GM21515 (cell line): ENCODE measurements around the gene PAX2.

Experiments used
- ATAC-seq: cut with Tn5 transposase; IDR thresholded peaks from one replicate; pipeline ENCODE4 v1.9.1; 2021; ENCODE audit not compliant: unreplicated experiment

The PAX2 gene

GRCh38 chr10:100750291-100751210, 5.2 kb downstream of the PAX2 start:
- ATAC-seq, result no peak

GRCh38 chr10:100751211-100751933, 6.0 kb downstream of the PAX2 start:
- no peak for ATAC-seq

GRCh38 chr10:100755821-100756220, 10.4 kb downstream of the PAX2 start:
- no peak for ATAC-seq

DNA sequence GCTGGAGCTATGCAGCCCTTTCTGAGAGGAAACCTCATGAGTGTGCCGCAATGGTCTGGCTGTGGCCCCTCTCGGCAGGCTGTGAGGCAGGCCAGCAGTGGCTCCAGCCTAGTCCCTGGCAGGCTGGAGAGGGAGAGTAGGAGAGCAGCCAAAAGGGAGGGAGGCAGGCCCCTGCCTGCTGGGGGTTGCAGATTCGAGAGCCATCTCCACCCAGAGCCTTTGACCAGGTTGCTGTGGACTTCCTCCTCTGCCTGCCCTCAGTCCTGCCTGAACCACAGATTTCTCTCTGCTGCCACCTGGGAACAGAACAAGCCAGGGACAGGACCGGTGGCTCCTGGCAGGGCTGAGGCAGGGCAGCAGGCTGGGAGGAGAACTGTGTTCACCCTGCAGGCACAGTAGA, 13.9 kb downstream of the PAX2 start:
- ATAC-seq, result no peak

DNA sequence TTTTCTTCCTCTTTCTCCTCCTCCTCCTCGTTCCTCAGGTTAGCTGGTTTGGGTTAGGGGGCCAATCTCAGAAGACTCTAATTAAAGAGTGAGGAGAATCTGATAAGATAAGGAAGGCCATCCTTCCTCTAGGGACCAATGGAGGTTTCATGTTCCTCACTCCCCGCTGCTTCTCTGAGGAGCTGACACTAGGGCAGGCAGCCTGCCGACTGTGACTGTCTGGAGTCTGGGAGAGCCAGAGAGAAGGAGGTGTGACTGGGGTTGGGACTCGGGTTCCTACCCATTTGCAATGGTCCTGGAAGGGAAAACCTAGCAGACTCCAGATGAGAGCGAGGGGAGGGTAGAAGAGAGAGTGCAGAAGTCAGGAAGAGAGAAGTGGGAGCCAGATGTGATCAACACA, 15.3 kb downstream of the PAX2 start:
- ATAC-seq, result no peak

DNA sequence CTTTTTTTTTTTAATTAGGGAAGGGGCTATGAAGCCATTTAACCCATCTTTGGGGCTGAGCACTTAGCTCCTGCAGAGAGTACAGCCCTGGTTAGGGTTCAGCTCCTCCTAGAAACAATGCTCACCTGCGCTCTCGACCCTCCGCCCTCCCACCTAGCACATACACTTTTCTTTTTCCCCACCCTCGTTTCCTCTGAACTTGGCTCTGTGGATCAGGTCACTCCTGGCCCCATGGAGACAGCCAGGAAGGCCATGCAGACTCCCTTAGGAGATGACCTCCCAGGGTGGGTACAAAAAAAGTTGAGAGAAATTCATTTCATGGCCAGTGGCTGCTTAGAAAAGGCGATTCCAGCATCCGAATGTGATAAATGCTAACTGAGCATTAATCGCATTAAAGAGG, 15.8 kb downstream of the PAX2 start:
- ATAC-seq, result no peak

GRCh38 chr10:100763043-100763747, 17.8 kb downstream of the PAX2 start:
- no peak for ATAC-seq

GRCh38 chr10:100766693-100767421, 21.5 kb downstream of the PAX2 start:
- no peak for ATAC-seq

GRCh38 chr10:100767422-100767775, 22.0 kb downstream of the PAX2 start:
- ATAC-seq, result no peak

GRCh38 chr10:100769481-100769880, 24.1 kb downstream of the PAX2 start:
- ATAC-seq, result no peak

DNA sequence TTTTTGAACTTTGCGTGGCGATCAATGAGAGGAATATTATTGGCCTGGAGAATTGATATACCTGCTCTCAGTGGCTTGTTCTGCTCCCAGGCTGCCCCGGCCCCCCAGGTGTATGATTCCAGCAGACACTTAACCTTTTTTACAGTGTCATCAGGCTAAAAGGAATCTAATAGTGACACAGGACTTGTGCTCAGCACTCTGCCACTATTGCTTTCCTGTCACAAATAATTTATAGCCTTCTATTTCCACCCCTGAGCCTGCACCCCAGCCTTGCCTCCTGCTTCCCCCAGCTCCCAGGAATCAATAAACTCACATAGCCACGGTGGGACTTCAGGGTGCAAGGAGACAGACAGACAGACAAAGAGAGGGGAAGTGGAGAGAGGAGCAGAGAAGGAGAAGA, 28.3 kb downstream of the PAX2 start:
- no peak for ATAC-seq

GRCh38 chr10:100774223-100774622, 28.8 kb downstream of the PAX2 start:
- ATAC-seq, result no peak

DNA sequence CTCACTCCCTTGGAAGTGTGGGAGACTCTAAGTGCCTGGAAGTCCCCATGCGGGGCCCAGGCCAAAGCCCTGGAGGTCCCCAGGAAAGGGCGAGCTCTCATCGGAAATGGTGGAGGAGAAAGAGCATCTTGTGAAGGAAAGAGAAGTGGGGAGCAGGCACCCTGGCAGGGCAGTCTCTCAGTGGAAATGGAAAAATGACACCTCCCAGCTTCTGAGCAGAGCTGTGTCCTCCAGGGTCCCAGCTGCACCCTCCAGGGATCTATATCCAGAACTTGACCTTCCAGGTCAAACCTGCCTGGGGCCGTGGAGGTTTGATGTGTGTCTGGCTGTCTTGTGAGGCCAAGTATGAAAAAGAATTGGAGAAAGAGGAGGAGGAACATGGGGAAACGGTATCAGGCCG, 29.5 kb downstream of the PAX2 start:
- no peak for ATAC-seq

DNA sequence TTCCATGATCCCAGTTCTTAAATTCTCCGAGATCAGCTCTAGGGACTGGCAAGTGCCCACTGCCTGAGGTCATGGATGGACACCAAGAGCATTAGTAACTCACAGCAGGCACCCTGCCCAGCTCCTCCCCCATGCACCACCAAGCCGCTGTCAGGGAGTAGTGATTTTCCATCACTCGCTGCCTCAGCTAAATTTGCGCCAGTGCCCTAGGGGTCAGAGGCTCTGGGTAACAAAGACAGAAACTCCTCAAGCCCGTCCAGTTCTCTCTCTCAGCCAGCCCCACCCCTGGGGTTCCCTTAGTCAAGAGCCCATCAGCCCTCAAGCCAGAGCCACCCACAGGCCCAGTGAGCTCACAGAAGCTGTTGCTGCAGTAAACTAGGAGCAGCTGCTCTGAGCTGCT, 30.0 kb downstream of the PAX2 start:
- ATAC-seq, result no peak

DNA sequence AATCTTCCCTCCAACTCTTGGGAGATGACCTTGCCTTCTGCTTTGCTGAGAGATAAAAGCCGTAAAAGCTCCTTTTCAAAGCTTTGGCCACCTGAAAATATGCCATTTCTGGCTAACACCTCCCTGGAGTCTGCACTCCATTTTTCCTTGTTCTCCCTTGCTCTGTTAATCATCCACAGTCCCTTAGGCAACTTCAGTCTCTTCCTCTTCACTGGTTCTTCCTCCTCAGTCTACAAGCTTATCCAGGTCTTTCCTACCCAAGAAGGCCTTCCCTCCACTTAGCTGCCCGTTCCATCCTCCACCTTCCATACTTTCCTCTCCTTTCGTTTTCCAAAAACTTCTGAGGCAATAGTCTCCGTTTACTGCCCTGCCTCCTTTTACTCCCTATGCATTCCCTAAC, 30.5 kb downstream of the PAX2 start:
- ATAC-seq, result no peak

DNA sequence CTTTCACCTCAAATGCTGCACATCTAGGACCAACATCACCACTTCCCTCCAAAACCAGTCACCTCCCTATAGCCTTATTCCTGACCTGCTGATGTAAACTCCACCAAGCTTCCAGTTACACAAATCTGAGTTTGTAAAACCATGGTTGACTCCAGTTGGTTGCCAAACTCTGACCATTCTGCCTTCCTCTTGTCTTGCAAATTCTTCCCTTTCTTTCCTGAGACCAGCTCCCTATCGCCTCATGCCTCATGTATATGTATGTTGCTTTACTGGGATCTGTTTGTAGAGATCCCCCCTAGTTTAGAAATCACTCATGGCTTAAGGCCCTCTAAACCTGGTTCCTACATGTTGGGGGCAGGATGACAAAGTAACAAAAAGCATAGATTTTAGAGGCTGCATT, 31.3 kb downstream of the PAX2 start:
- ATAC-seq, result no peak

GRCh38 chr10:100779329-100779728, 33.9 kb downstream of the PAX2 start:
- no peak for ATAC-seq

DNA sequence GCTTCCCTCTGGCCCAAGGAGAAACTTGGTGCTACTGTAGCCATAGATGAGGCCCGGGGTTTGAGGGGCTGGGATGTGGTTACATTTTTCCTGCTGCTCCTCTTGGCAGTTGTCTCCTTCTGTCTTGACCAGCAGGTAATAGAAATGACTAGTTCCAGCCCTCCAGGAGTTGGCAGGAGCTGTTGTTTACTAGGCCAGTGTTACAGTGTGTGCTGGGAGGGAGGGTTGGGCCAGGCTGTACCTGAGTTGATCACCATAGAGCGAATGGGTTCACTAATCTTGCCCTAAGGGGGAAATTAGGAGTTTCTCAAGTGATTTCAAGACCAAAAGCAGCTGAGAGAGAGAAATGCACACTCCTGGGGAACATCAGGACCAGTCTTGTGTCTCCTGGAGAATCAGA, 34.9 kb downstream of the PAX2 start:
- ATAC-seq, result no peak

GRCh38 chr10:100781145-100781665, 35.8 kb downstream of the PAX2 start:
- no peak for ATAC-seq

DNA sequence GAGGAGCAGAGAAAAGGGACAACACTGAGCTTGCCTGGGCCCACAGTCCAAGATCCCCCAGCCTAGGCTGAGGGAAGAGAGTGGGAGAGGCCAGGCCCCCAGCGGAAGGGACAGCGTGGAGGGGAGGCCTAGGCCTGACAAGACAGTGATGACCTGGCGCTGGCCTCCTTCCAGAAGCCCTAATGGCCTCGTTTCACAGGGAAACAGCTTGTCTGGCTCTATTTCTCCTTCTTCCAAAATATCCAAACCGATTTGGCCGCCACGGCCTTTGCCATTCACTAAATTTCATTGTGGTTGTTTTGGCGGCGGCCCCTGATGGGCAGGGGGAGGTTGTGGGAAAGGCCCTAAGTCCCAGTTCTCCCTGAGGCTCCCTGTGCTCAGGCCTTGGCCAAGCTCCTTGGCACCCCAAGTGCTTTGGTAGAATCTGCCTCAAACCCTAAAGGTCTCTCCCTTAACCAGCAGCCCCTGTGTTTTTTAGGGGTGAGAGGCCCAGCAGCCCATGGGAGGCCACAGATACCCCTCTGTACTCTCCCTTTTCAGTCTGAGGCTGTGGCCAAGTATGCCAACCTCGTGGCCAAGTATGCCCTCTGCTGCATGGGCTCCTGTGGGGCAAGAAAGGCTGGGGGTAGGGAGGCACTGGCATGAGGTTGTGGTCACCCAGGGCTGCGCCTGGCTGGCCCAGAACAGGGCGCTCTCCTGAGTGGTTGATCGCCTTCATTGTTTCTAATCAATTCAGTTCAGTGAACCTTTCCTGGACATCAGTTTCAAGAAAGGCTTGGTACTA, 37.3 kb downstream of the PAX2 start:
- no peak for ATAC-seq
